K562 (cell line): ENCODE measurements around the gene GET4. TPM values are rescaled to one million over a fixed set of nuclear protein-coding genes. Genes with fewer than 3 reads are reported as not detected.

Experiments used
- ATAC-seq: fragments of 200-7000 bp; cut with Tn5 transposase; 3 replicates; pipeline ENCODE4 v1.9.1; 2020; ENCODE audit warnings: moderate library complexity
- BruUV-seq: library from RNA; stranded (reverse); fragments of 400-500 nt; replicated peaks from 2 replicates; lab custom pipeline; 2021; lab: Mats Ljungman, UMichigan
- CTCF ChIA-PET: fragments of 300-600 bp; formaldehyde crosslinking; extraction: SDS; loops from one replicate; lab custom pipeline; 2021; ENCODE audit warnings: low intra/inter-chr PET ratio; lab: Yijun Ruan, JAX
- POLR2A ChIA-PET: fragments of 300-600, 350-650 bp; sonication (Branson Sonifier 250); formaldehyde crosslinking; extraction: SDS; loops from one replicate; lab custom pipeline; 2021; ENCODE audit warnings: antibody characterized with exemption, inconsistent platforms; lab: Yijun Ruan, JAX
- DNase-seq, 4 experiments: peaks; one replicate each; pipeline versions ENCODE4 v3.0.0 to v3.0.0-alpha.2; 2011 to 2018; ENCODE audit warnings: low spot score in 3 of 4, mixed read lengths in 3 of 4; ENCODE audit errors: extremely low read depth in 1 of 4
- FAIRE-seq: peaks from 2 replicates; lab custom pipeline; 2011; peaks lifted over from hg19 to GRCh38; lab: Jason Lieb, UNC
- H2AFZ ChIP-seq: 2 replicates; pipeline ENCODE4 v1.6.0; 2011; ENCODE audit warnings: low read depth, low read length, control low read depth, inconsistent platforms
- H3K27ac ChIP-seq: fragments of 200-600 bp; 3 replicates; pipeline ENCODE4 v1.8.0; 2011; ENCODE audit warnings: low read depth, mild to moderate bottlenecking, control low read depth, inconsistent platforms, low read length, moderate library complexity, mixed read lengths; ENCODE audit errors: extremely low read depth
- H3K27me3 ChIP-seq, 2 experiments: fragments of 300-600 bp in 1 of 2; 2 replicates in 1 of 2; 3 replicates in 1 of 2; pipeline versions ENCODE4 v1.6.0 to v1.8.0; 2011; ENCODE audit warnings: inconsistent platforms in 2 of 2, low read length in 2 of 2, mild to moderate bottlenecking in 1 of 2, mixed read lengths in 1 of 2, moderate library complexity in 1 of 2; ENCODE audit not compliant: control insufficient read depth in 2 of 2, insufficient read depth in 2 of 2
- H3K36me3 ChIP-seq: fragments of 300-600 bp; 3 replicates; pipeline ENCODE4 v1.8.0; 2011; ENCODE audit warnings: mild to moderate bottlenecking, low read length, inconsistent platforms; ENCODE audit not compliant: control insufficient read depth, insufficient read depth
- H3K4me1 ChIP-seq, 2 experiments: fragments of 200-600 bp in 1 of 2; replicated peaks in 1 of 2; 2 replicates in 1 of 2; 3 replicates in 1 of 2; pipeline versions ENCODE4 v1.5.1 to v1.8.0; 2011; ENCODE audit warnings: inconsistent platforms in 2 of 2, low read length in 2 of 2, mild to moderate bottlenecking in 1 of 2, mixed read lengths in 1 of 2, moderate library complexity in 1 of 2; ENCODE audit not compliant: control insufficient read depth in 2 of 2, insufficient read depth in 2 of 2
- H3K4me2 ChIP-seq: 2 replicates; pipeline ENCODE4 v1.6.1; 2011; ENCODE audit warnings: low read length, control low read depth, inconsistent platforms, mixed read lengths; ENCODE audit not compliant: insufficient read depth
- H3K4me3 ChIP-seq: fragments of 200-600 bp; sonication (generic), shearing (Covaris generic); 2 replicates; pipeline ENCODE4 v1.5.1; 2016; ENCODE audit warnings: control low read depth, inconsistent platforms
- H3K79me2 ChIP-seq: fragments of 200-600 bp; 3 replicates; pipeline ENCODE4 v1.8.0; 2011; ENCODE audit warnings: low read length, inconsistent platforms; ENCODE audit not compliant: control insufficient read depth, insufficient read depth
- H3K9ac ChIP-seq, 2 experiments: 2 replicates each; pipeline versions ENCODE4 v1.6.0 to v1.6.1; 2011; ENCODE audit warnings: low read depth in 2 of 2, low read length in 2 of 2, control low read depth in 1 of 2, inconsistent platforms in 1 of 2, mild to moderate bottlenecking in 1 of 2, mixed read lengths in 1 of 2; ENCODE audit not compliant: insufficient read depth in 1 of 2
- H3K9me1 ChIP-seq: one replicate; pipeline ENCODE4 v1.6.0; 2011; ENCODE audit warnings: inconsistent platforms, mild to moderate bottlenecking, low read length, moderate library complexity; ENCODE audit not compliant: control insufficient read depth, insufficient read depth
- H3K9me3 ChIP-seq: replicated peaks from 2 replicates; pipeline ENCODE4 v1.5.1; 2011; ENCODE audit warnings: low read depth, low read length, inconsistent platforms; ENCODE audit not compliant: control insufficient read depth, insufficient read depth
- H4K20me1 ChIP-seq: replicated peaks from 2 replicates; pipeline ENCODE4 v1.6.1; 2011; ENCODE audit warnings: low read length, inconsistent platforms, mixed read lengths; ENCODE audit not compliant: control insufficient read depth, insufficient read depth
- HES1 ChIP-seq: fragments of 450-650 bp; IDR thresholded peaks from 2 replicates; pipeline ENCODE4 v1.6.1; 2016; ENCODE audit warnings: low read depth, mild to moderate bottlenecking, moderate library complexity
- HMGN3 ChIP-seq: IDR thresholded peaks from 2 replicates; pipeline ENCODE4 v1.6.1; 2011; ENCODE audit warnings: borderline replicate concordance, low read depth, mild to moderate bottlenecking, mixed read lengths, low read length; ENCODE audit not compliant: insufficient read length; ENCODE audit errors: extremely low read depth
- NR4A1 ChIP-seq, 2 experiments: fragments of 250-450 bp in 1 of 2; fragments of 450-650 bp in 1 of 2; sonication (Bioruptor Pico) in 1 of 2; IDR thresholded peaks; 2 replicates each; pipeline versions ENCODE4 v1.4.0 to v1.6.1; 2016 to 2020; ENCODE audit warnings: mild to moderate bottlenecking in 2 of 2, missing compliant biosample characterization in 1 of 2, missing genetic modification characterization in 1 of 2, moderate library complexity in 1 of 2
- SETDB1 ChIP-seq: IDR thresholded peaks from one replicate; pipeline ENCODE4 v1.6.1; 2012; ENCODE audit warnings: low read length, control low read depth, inconsistent platforms
- ZBTB34 ChIP-seq: fragments of 250-450 bp; sonication (Bioruptor Pico); IDR thresholded peaks from 2 replicates; pipeline ENCODE4 v1.8.0; 2021; ENCODE audit warnings: mild to moderate bottlenecking, moderate library complexity
- WGBS: fragments of 100-300 bp; shearing (Covaris generic); methylation state at CpG from one replicate; pipeline ENCODE4 v1.1.6; 2016; ENCODE audit warnings: low coverage, mixed read lengths; ENCODE audit not compliant: insufficient coverage; ENCODE audit errors: missing lambda C conversion rate; 5-methylcytosine and 5-hydroxymethylcytosine counted together
- in situ Hi-C: fragments of 300-500 bp; cut with MboI; formaldehyde crosslinking; loops from 4 replicates; pipeline ENCODE4 v1.15.0; 2018; ENCODE audit warnings: inconsistent platforms, mixed read lengths
- intact Hi-C: fragments of 100-400 bp; cut with micrococcal nuclease; formaldehyde crosslinking; loops from 2 replicates; pipeline ENCODE4 v1.14.2; 2022
- polyA plus RNA-seq, 8 experiments: library from polyadenylated mRNA; depleted of rRNA in 4 of 8; stranded (reverse) in 5 of 8; unstranded in 3 of 8; fragments of >200 nt; fragmentation: Nextera tagmentation in 2 of 8; fragmentation: Illumina TruSeq in 1 of 8; extraction: Ambion mirVana in 2 of 8; extraction: Trizol in 1 of 8; gene quantifications; 2 replicates each; pipeline versions ENCODE4 v1.2.1 to v1.2.3, GENCODE V29; 2011 to 2014; ENCODE audit warnings: inconsistent platforms in 1 of 8, missing spikeins in 1 of 8
- total RNA-seq, 7 experiments: library from RNA; depleted of rRNA in 6 of 7; stranded (reverse); fragments of >200 nt in 6 of 7; fragmentation: Illumina TruSeq in 2 of 7; extraction: Trizol in 2 of 7; gene quantifications; 2 replicates each; pipeline versions ENCODE4 v1.2.1 to v1.2.3, GENCODE V29; 2011 to 2021; ENCODE audit warnings: low replicate concordance in 1 of 7

The GET4 gene
- total and polyA plus RNA-seq, 9 of the 15 experiments (the other 6 are each of a cell fraction or from before 2014, with no cell fraction given): 0.99 to 122 (median 40.4) TPM

GRCh38 chr7:913736-914520 is 37.6 kb downstream of the GET4 start (continued):
- TF ChIP-seq HMGN3 (no peak), HES1 (no peak), ZBTB34 (CRISPR knock-in tag) (no peak)

- Histone ChIP-seq H4K20me1 (no peaks in the 10 kb centered on the region), H2AFZ (no peak overlapping the region), H3K4me3 (no peak overlapping the region), H3K27ac (no peak overlapping the region), H3K79me2 (no peaks in the 10 kb centered on the region), H3K4me2 (no peak overlapping the region), H3K36me3 (no peaks in the 10 kb centered on the region), H3K9me3 (no peaks in the 10 kb centered on the region), H3K4me1 (peaks cover 0 to 48% of the 10 kb centered on the region in 2 experiments; a peak in 2 of 5 replicates), H3K27me3 (peaks cover 8 to 39% of the 10 kb centered on the region in 2 experiments; a peak in 4 of 5 replicates), H3K9ac (peak overlapping the region in 1 of 2 experiments; percentile 17; a peak in 1 of 4 replicates), H3K9me1 (no peaks in the 10 kb centered on the region)
- FAIRE-seq (no peak), ATAC-seq (peak; percentile 11; the same call in 1 of the 3 replicates), DNase-seq (no peak)
- CTCF ChIA-PET: no interaction called here
- in situ Hi-C loops: no loop called here
- intact Hi-C loops: no loop called here
- WGBS: 17% methylated on average over 14 of the region's 16 CpGs
- POLR2A ChIA-PET: no interaction called here
- BruUV-seq: no TSS peak
- TF ChIP-seq SETDB1: no peak
- no peak for TF ChIP-seq NR4A1 (CRISPR knock-in tag; IDR thresholded peaks at IDR 0.05)
- no peak for TF ChIP-seq NR4A1 (tag; IDR thresholded peaks at IDR 0.05)
Measured at GRCh38 chr7:914521-915194, 38.3 kb downstream of the GET4 start.
